ENCODE measurements around the gene MEN1.
A peak's percentile ranks its signal among the peaks of the same experiment; 100 is the strongest.

Gene MEN1

DNA sequence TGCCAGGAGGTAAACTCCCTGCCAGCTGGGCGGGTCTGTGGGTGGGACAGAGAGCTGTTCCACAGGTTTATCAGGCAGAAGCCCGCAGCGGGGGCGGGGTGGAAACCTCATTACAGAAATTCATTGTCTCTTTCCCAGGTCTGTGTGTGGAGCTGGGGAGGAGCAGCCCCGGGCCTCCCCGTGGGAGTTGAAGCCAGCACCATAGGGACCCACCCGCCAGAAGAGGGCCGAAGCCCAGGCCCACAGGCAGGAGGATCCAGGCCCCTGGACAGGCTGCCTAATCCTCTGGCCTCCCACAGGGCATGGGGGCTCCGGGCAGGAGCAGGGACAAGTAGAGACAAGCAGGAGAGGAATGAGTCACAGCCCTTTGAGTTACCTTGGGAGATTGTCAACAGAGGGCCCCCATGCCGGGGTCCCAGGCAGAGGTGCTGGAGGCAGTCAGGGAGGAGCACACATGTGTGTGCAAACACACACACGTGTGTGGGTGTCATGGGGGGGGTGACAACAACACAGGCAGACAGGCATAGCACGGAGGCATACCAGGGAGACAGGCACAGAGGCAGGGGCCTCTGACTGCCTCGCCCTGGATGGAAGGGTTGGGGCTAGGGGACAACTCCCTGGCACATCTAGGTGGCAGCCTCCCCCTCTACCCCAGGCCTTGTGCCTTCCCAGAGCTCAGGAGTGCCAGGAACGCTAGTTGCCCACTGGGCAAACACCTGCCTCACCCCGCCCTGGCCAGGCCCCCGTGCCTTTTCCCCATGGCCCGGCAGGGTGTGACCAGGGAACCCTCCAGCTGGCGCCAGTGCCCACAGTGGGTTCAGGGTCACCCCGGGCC lies 32.7 kb upstream of the MEN1 start (continued):
- no peak for TF ChIP-seq ZNF350 (tag by site-specific recombination; IDR thresholded peaks at IDR 0.05)
- TF ChIP-seq ZNF701 (tag by site-specific recombination; IDR thresholded peaks at IDR 0.05), result no peak
- no peak for TF ChIP-seq ZNF112 (tag by site-specific recombination; IDR thresholded peaks at IDR 0.05)
- TF ChIP-seq, protein P1, sequence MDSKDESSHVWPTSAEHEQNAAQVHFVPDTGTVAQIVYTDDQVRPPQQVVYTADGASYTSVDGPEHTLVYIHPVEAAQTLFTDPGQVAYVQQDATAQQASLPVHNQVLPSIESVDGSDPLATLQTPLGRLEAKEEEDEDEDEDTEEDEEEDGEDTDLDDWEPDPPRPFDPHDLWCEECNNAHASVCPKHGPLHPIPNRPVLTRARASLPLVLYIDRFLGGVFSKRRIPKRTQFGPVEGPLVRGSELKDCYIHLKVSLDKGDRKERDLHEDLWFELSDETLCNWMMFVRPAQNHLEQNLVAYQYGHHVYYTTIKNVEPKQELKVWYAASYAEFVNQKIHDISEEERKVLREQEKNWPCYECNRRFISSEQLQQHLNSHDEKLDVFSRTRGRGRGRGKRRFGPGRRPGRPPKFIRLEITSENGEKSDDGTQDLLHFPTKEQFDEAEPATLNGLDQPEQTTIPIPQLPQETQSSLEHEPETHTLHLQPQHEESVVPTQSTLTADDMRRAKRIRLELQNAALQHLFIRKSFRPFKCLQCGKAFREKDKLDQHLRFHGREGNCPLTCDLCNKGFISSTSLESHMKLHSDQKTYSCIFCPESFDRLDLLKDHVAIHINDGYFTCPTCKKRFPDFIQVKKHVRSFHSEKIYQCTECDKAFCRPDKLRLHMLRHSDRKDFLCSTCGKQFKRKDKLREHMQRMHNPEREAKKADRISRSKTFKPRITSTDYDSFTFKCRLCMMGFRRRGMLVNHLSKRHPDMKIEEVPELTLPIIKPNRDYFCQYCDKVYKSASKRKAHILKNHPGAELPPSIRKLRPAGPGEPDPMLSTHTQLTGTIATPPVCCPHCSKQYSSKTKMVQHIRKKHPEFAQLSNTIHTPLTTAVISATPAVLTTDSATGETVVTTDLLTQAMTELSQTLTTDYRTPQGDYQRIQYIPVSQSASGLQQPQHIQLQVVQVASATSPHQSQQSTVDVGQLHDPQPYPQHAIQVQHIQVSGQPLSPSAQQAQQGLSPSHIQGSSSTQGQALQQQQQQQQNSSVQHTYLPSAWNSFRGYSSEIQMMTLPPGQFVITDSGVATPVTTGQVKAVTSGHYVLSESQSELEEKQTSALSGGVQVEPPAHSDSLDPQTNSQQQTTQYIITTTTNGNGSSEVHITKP (tag by site-specific recombination; IDR thresholded peaks at IDR 0.05), result peak; percentile 49; the same call in 1 of the 2 replicates
- TF ChIP-seq MYNN (tag by site-specific recombination; IDR thresholded peaks at IDR 0.05; ENCODE audit: borderline replicate concordance), result no peak
- TF ChIP-seq, protein P2, sequence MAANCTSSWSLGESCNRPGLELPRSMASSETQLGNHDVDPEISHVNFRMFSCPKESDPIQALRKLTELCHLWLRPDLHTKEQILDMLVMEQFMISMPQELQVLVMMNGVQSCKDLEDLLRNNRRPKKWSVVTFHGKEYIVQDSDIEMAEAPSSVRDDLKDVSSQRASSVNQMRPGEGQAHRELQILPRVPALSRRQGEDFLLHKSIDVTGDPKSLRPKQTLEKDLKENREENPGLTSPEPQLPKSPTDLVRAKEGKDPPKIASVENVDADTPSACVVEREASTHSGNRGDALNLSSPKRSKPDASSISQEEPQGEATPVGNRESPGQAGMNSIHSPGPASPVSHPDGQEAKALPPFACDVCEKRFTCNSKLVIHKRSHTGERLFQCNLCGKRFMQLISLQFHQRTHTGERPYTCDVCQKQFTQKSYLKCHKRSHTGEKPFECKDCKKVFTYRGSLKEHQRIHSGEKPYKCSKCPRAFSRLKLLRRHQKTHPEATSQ (tag by site-specific recombination; IDR thresholded peaks at IDR 0.05), result no peak
- TF ChIP-seq ZFP41 (tag by site-specific recombination; IDR thresholded peaks at IDR 0.05; ENCODE audit: borderline replicate concordance), result no peak
- TF ChIP-seq SALL2 (tag by site-specific recombination; IDR thresholded peaks at IDR 0.05; ENCODE audit: borderline replicate concordance), result no peak
- TF ChIP-seq, protein P3, sequence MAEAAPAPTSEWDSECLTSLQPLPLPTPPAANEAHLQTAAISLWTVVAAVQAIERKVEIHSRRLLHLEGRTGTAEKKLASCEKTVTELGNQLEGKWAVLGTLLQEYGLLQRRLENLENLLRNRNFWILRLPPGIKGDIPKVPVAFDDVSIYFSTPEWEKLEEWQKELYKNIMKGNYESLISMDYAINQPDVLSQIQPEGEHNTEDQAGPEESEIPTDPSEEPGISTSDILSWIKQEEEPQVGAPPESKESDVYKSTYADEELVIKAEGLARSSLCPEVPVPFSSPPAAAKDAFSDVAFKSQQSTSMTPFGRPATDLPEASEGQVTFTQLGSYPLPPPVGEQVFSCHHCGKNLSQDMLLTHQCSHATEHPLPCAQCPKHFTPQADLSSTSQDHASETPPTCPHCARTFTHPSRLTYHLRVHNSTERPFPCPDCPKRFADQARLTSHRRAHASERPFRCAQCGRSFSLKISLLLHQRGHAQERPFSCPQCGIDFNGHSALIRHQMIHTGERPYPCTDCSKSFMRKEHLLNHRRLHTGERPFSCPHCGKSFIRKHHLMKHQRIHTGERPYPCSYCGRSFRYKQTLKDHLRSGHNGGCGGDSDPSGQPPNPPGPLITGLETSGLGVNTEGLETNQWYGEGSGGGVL (tag by site-specific recombination; IDR thresholded peaks at IDR 0.05), result peak; percentile 42; the same call in 1 of the 2 replicates
- no peak for TF ChIP-seq MEIS1 (CRISPR knock-in tag; IDR thresholded peaks at IDR 0.05; ENCODE audit: borderline replicate concordance)
- TF ChIP-seq ZNF555 (tag by site-specific recombination; conservative IDR thresholded peaks at IDR 0.05), result no peak
- TF ChIP-seq ZNF214 (tag by site-specific recombination; IDR thresholded peaks at IDR 0.05; ENCODE audit: borderline replicate concordance), result no peak
- no peak for TF ChIP-seq ZBTB7A (tag by site-specific recombination; IDR thresholded peaks at IDR 0.05; ENCODE audit: low read depth)
- TF ChIP-seq, protein P4, sequence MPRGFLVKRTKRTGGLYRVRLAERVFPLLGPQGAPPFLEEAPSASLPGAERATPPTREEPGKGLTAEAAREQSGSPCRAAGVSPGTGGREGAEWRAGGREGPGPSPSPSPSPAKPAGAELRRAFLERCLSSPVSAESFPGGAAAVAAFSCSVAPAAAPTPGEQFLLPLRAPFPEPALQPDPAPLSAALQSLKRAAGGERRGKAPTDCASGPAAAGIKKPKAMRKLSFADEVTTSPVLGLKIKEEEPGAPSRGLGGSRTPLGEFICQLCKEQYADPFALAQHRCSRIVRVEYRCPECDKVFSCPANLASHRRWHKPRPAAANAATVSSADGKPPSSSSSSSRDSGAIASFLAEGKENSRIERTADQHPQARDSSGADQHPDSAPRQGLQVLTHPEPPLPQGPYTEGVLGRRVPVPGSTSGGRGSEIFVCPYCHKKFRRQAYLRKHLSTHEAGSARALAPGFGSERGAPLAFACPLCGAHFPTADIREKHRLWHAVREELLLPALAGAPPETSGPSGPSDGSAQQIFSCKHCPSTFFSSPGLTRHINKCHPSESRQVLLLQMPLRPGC (tag by site-specific recombination; IDR thresholded peaks at IDR 0.05), result no peak
- TF ChIP-seq, protein P5, sequence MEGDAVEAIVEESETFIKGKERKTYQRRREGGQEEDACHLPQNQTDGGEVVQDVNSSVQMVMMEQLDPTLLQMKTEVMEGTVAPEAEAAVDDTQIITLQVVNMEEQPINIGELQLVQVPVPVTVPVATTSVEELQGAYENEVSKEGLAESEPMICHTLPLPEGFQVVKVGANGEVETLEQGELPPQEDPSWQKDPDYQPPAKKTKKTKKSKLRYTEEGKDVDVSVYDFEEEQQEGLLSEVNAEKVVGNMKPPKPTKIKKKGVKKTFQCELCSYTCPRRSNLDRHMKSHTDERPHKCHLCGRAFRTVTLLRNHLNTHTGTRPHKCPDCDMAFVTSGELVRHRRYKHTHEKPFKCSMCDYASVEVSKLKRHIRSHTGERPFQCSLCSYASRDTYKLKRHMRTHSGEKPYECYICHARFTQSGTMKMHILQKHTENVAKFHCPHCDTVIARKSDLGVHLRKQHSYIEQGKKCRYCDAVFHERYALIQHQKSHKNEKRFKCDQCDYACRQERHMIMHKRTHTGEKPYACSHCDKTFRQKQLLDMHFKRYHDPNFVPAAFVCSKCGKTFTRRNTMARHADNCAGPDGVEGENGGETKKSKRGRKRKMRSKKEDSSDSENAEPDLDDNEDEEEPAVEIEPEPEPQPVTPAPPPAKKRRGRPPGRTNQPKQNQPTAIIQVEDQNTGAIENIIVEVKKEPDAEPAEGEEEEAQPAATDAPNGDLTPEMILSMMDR (tag by site-specific recombination; IDR thresholded peaks at IDR 0.05), result no peak
- no peak for TF ChIP-seq ZNF549 (tag by site-specific recombination; IDR thresholded peaks at IDR 0.05)
- TF ChIP-seq, protein P6, sequence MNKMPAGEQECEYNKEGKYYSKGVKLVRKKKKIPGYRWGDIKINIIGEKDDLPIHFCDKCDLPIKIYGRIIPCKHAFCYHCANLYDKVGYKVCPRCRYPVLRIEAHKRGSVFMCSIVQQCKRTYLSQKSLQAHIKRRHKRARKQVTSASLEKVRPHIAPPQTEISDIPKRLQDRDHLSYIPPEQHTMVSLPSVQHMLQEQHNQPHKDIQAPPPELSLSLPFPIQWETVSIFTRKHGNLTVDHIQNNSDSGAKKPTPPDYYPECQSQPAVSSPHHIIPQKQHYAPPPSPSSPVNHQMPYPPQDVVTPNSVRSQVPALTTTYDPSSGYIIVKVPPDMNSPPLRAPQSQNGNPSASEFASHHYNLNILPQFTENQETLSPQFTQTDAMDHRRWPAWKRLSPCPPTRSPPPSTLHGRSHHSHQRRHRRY (tag by site-specific recombination; IDR thresholded peaks at IDR 0.05), result no peak
- no peak for TF ChIP-seq ZNF48 (tag by site-specific recombination; IDR thresholded peaks at IDR 0.05)
- TF ChIP-seq, protein P7, sequence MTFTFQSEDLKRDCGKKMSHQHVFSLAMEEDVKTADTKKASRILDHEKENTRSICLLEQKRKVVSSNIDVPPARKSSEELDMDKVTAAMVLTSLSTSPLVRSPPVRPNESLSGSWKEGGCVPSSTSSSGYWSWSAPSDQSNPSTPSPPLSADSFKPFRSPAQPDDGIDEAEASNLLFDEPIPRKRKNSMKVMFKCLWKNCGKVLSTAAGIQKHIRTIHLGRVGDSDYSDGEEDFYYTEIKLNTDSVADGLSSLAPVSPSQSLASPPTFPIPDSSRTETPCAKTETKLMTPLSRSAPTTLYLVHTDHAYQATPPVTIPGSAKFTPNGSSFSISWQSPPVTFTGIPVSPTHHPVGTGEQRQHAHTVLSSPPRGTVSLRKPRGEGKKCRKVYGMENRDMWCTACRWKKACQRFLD (tag by site-specific recombination; IDR thresholded peaks at IDR 0.05), result no peak
- no peak for TF ChIP-seq ZNF174 (tag by site-specific recombination; IDR thresholded peaks at IDR 0.05)
- TF ChIP-seq ZNF776 (tag by site-specific recombination; IDR thresholded peaks at IDR 0.05; ENCODE audit: borderline replicate concordance), result no peak
- no peak for TF ChIP-seq ZNF114 (tag by site-specific recombination; IDR thresholded peaks at IDR 0.05)
- no peak for TF ChIP-seq ZNF391 (tag by site-specific recombination; IDR thresholded peaks at IDR 0.05; ENCODE audit: borderline replicate concordance, low read depth)
- no peak for TF ChIP-seq ZNF521 (tag by site-specific recombination; IDR thresholded peaks at IDR 0.05)

Measured in HEK293 (cell line).